Measurements from ENCODE around the gene MRPS30.
A peak's percentile ranks its signal among the peaks of the same experiment; 100 is the strongest.
"Not testable (repeated sequence)": the region's sequence is repeated elsewhere in the genome, so short reads cannot be mapped to it uniquely, and the experiment has no call there.

MRPS30 gene

GRCh38 chr5:44808435-44809214, at the start of gene MRPS30:
MRPS30 (plus strand) TSS chr5:44808947; CDS start chr5:44808963, 16 bp downstream.
- Histone ChIP-seq H3K4me2 (peak within 1 kb of the TSS; percentile 74), H3K27me3 (ENCODE audit: insufficient read depth, low read depth) (no peaks in the 10 kb centered on the region), H3K27ac (peak within 1 kb of the TSS; percentile 90), H3K4me1 (ENCODE audit: low read depth, poor library complexity, severe bottlenecking) (peaks cover 22% of the 10 kb centered on the region), H3K79me2 (ENCODE audit: insufficient read depth, low read depth) (peaks cover 44% of the 10 kb centered on the region), H2AFZ (ENCODE audit: low read depth) (peak within 1 kb of the TSS; percentile 66), H4K20me1 (ENCODE audit: insufficient read depth) (no peaks in the 10 kb centered on the region), H3K9ac (peak within 1 kb of the TSS; percentile 93), H3K4me3 (IDR thresholded peaks at IDR 0.05; ENCODE audit: insufficient read depth, low read depth, low read length) (no peak within 1 kb of the TSS), H3K36me3 (ENCODE audit: insufficient read depth) (peaks cover 2% of the 10 kb centered on the region; the same call in 1 of the 2 replicates)
- TF ChIP-seq, protein P1, sequence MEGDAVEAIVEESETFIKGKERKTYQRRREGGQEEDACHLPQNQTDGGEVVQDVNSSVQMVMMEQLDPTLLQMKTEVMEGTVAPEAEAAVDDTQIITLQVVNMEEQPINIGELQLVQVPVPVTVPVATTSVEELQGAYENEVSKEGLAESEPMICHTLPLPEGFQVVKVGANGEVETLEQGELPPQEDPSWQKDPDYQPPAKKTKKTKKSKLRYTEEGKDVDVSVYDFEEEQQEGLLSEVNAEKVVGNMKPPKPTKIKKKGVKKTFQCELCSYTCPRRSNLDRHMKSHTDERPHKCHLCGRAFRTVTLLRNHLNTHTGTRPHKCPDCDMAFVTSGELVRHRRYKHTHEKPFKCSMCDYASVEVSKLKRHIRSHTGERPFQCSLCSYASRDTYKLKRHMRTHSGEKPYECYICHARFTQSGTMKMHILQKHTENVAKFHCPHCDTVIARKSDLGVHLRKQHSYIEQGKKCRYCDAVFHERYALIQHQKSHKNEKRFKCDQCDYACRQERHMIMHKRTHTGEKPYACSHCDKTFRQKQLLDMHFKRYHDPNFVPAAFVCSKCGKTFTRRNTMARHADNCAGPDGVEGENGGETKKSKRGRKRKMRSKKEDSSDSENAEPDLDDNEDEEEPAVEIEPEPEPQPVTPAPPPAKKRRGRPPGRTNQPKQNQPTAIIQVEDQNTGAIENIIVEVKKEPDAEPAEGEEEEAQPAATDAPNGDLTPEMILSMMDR (conservative IDR thresholded peaks at IDR 0.05; ENCODE audit: low read depth, low read length): peak; percentile 57; the same call in 1 of the 2 replicates

- H3K9ac ChIP-seq: no peak overlapping the region
- H3K27ac ChIP-seq: no peak overlapping the region
- H3K4me2 ChIP-seq: no peak overlapping the region
- H3K36me3 ChIP-seq (ENCODE audit: insufficient read depth): no peaks in the 10 kb centered on the region
- no peak overlapping the region for H2AFZ ChIP-seq (ENCODE audit: low read depth)
- no peak overlapping the region for H3K4me3 ChIP-seq (IDR thresholded peaks at IDR 0.05; ENCODE audit: insufficient read depth, low read depth, low read length)
- H3K4me1 ChIP-seq (ENCODE audit: low read depth, poor library complexity, severe bottlenecking): no peaks in the 10 kb centered on the region
- no peaks in the 10 kb centered on the region for H3K79me2 ChIP-seq (ENCODE audit: insufficient read depth, low read depth)
- H4K20me1 ChIP-seq (ENCODE audit: insufficient read depth): no peaks in the 10 kb centered on the region
- TF ChIP-seq, protein P1 (conservative IDR thresholded peaks at IDR 0.05; ENCODE audit: low read depth, low read length): no peak
- no peaks in the 10 kb centered on the region for H3K27me3 ChIP-seq (ENCODE audit: insufficient read depth, low read depth)
These were observed 39.4 kb upstream of the MRPS30 start for GRCh38 chr5:44769200-44769876.

DNA sequence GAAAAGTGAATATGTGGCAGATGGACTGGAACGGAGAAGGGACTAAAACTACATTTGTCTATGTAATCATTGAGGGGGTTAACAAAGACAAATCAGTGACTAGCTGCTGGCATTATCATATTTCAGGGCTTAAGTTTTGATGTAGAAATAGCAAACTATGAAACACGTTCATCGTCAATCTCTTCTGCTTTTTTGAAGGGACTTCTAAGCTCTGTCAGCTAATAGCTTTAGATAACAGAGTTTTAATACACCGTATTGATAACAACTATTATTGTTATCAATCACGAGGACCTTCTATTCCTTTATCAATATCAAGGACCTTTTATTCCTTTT, 38.9 kb upstream of the MRPS30 start:
- H3K27me3 ChIP-seq (ENCODE audit: insufficient read depth, low read depth): no peaks in the 10 kb centered on the region
- TF ChIP-seq, protein P1 (conservative IDR thresholded peaks at IDR 0.05; ENCODE audit: low read depth, low read length): no peak
- no peaks in the 10 kb centered on the region for H3K36me3 ChIP-seq (ENCODE audit: insufficient read depth)

DNA sequence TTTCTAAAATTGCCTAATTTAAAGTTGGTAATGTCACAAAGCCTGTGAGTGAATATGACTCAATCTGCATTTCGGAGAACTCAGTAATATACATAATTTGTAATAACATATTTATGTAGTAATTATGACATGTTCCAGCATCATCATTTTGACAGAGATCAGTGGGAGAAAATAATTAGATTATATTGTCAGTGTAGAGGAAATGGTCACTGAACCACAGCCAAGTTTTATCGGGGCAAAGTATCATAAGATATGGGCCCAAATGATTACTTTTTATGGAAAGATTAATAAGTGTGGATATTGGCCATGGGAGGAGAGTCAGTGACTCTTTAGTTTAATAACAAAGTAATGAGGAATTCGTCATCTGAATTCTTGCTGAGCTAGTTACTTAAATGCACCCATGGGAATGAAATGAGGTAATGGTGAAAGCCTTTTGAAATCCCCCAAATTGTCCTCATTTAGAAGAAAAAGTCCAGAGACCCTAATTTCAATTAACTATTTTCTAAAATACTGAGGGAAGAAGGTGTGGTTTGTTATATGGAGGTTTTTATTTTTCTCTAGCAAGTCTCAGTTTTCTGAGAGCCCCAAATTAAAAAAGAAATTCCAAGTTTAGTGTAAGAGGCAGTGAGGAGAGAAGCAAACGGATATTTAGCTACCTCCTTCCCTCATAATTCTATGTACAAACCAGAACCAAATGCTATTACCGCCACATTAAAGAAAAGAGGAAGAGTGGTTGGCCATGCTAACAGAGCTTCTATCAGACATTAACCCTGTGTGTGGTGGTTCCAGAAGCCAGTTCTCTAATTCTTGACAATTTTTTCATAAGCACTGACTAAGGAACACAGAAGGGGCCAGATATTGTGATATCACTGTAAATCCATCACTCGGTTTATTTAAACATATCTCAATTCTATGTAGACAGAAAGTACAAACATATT, 37.7 kb upstream of the MRPS30 start:
- Histone ChIP-seq H2AFZ (ENCODE audit: low read depth) (no peak overlapping the region), H4K20me1 (ENCODE audit: insufficient read depth) (no peaks in the 10 kb centered on the region), H3K79me2 (ENCODE audit: insufficient read depth, low read depth) (no peaks in the 10 kb centered on the region), H3K27me3 (ENCODE audit: insufficient read depth, low read depth) (no peaks in the 10 kb centered on the region), H3K36me3 (ENCODE audit: insufficient read depth) (no peaks in the 10 kb centered on the region), H3K4me2 (no peak overlapping the region), H3K9ac (no peak overlapping the region), H3K4me1 (ENCODE audit: low read depth, poor library complexity, severe bottlenecking) (no peaks in the 10 kb centered on the region), H3K27ac (no peak overlapping the region), H3K4me3 (IDR thresholded peaks at IDR 0.05; ENCODE audit: insufficient read depth, low read depth, low read length) (no peak overlapping the region)
- TF ChIP-seq, protein P1 (conservative IDR thresholded peaks at IDR 0.05; ENCODE audit: low read depth, low read length): no peak

More for the DNA sequence above, 38.9 kb upstream of the MRPS30 start:
- no peaks in the 10 kb centered on the region for H3K79me2 ChIP-seq (ENCODE audit: insufficient read depth, low read depth)
- H3K9ac ChIP-seq: no peak overlapping the region
- H3K27ac ChIP-seq: no peak overlapping the region
- no peaks in the 10 kb centered on the region for H4K20me1 ChIP-seq (ENCODE audit: insufficient read depth)
- H3K4me2 ChIP-seq: no peak overlapping the region
- H3K4me1 ChIP-seq (ENCODE audit: low read depth, poor library complexity, severe bottlenecking): no peaks in the 10 kb centered on the region
- no peak overlapping the region for H3K4me3 ChIP-seq (IDR thresholded peaks at IDR 0.05; ENCODE audit: insufficient read depth, low read depth, low read length)
- H2AFZ ChIP-seq (ENCODE audit: low read depth): no peak overlapping the region

DNA sequence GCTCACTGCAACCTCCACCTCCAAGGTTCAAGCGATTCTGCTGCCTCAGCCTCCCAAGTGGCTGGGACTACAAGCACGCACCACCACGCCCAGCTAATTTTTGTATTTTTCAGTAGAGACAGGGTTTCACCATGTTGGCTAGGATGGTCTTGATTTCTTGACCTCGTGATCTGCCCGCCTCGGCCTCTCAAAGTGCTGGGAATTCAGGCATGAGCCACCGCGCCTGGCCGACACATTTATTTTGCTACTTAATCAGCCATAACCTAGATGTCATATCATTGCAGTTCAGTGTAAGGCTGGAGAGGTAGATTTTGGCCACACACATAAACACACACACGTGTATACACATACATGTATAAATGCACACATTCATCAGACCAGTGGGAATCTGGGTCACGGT, 36.4 kb upstream of the MRPS30 start:
- H3K4me2 ChIP-seq; H4K20me1 ChIP-seq (ENCODE audit: insufficient read depth); H3K4me1 ChIP-seq (ENCODE audit: low read depth, poor library complexity, severe bottlenecking); H3K36me3 ChIP-seq (ENCODE audit: insufficient read depth); H3K9ac ChIP-seq; H3K4me3 ChIP-seq (IDR thresholded peaks at IDR 0.05; ENCODE audit: insufficient read depth, low read depth, low read length); H3K27me3 ChIP-seq (ENCODE audit: insufficient read depth, low read depth); H3K79me2 ChIP-seq (ENCODE audit: insufficient read depth, low read depth); H2AFZ ChIP-seq (ENCODE audit: low read depth); H3K27ac ChIP-seq: not testable (repeated sequence)
